Mononuclear cell (primary cell): ENCODE results near the gene ADAMTS3. TPM values are rescaled to one million over a fixed set of nuclear protein-coding genes. Genes with fewer than 3 reads are reported as not detected.
"Not testable (repeated sequence)": the region's sequence is repeated elsewhere in the genome, so short reads cannot be mapped to it uniquely, and the experiment has no call there.

ENCODE experiments used
- H3K27me3 ChIP-seq: 2 replicates; pipeline ENCODE4 v1.6.0; 2011; ENCODE audit warnings: low read length, control low read depth; ENCODE audit not compliant: insufficient read depth
- H3K4me1 ChIP-seq: 2 replicates; pipeline ENCODE4 v1.5.1; 2011; ENCODE audit warnings: mild to moderate bottlenecking, low read length, control low read depth; ENCODE audit not compliant: insufficient read depth
- H3K4me3 ChIP-seq: 2 replicates; pipeline ENCODE4 v1.5.1; 2011; ENCODE audit warnings: mild to moderate bottlenecking, low read length, moderate library complexity
- H3K9me3 ChIP-seq: 2 replicates; pipeline ENCODE4 v1.5.1; 2011; ENCODE audit warnings: low read depth, mild to moderate bottlenecking, control low read depth, low read length
- total RNA-seq: library from RNA; depleted of rRNA; stranded (reverse); fragments of >200 nt; gene quantifications from one replicate; pipeline ENCODE4 v1.2.3, GENCODE V29; 2012

ADAMTS3 gene
- total RNA-seq, 1 donor, result not detected

GRCh38 chr4:72566464-72566972, 2.5 kb downstream of the ADAMTS3 start:
- Histone ChIP-seq H3K4me1 (peaks cover 23% of the 10 kb centered on the region), H3K27me3 (peaks cover 51% of the 10 kb centered on the region), H3K4me3 (no peak overlapping the region), H3K9me3 (no peaks in the 10 kb centered on the region)

GRCh38 chr4:72564789-72565188, 4.2 kb downstream of the ADAMTS3 start:
- Histone ChIP-seq H3K4me3 (no peak overlapping the region), H3K27me3 (peaks cover 40% of the 10 kb centered on the region), H3K4me1 (peaks cover 23% of the 10 kb centered on the region), H3K9me3 (no peaks in the 10 kb centered on the region)

- Histone ChIP-seq H3K4me1 (peaks cover 19% of the 10 kb centered on the region), H3K9me3 (no peaks in the 10 kb centered on the region), H3K4me3 (no peak overlapping the region), H3K27me3 (peaks cover 34% of the 10 kb centered on the region)
These were observed 4.8 kb downstream of the ADAMTS3 start for GRCh38 chr4:72564184-72564583.

- no peaks in the 10 kb centered on the region for H3K4me1 ChIP-seq
- no peak overlapping the region for H3K4me3 ChIP-seq
- H3K9me3 ChIP-seq, result no peaks in the 10 kb centered on the region
- H3K27me3 ChIP-seq, result no peaks in the 10 kb centered on the region
These were observed 10.4 kb downstream of the ADAMTS3 start for GRCh38 chr4:72558655-72559054.

GRCh38 chr4:72557021-72557420, 12.0 kb downstream of the ADAMTS3 start:
- Histone ChIP-seq H3K9me3 (no peaks in the 10 kb centered on the region), H3K4me1 (no peaks in the 10 kb centered on the region), H3K4me3 (no peak overlapping the region), H3K27me3 (no peaks in the 10 kb centered on the region)

- H3K27me3 ChIP-seq, result no peaks in the 10 kb centered on the region
- no peak overlapping the region for H3K4me3 ChIP-seq
- no peaks in the 10 kb centered on the region for H3K9me3 ChIP-seq
- no peaks in the 10 kb centered on the region for H3K4me1 ChIP-seq
These were observed 13.6 kb downstream of the ADAMTS3 start for GRCh38 chr4:72555377-72555831.

- Histone ChIP-seq H3K4me3 (no peak overlapping the region), H3K9me3 (no peaks in the 10 kb centered on the region), H3K4me1 (no peaks in the 10 kb centered on the region), H3K27me3 (no peaks in the 10 kb centered on the region)
These were observed 15.3 kb downstream of the ADAMTS3 start for GRCh38 chr4:72553540-72554337.

GRCh38 chr4:72552447-72552846, 16.6 kb downstream of the ADAMTS3 start:
- Histone ChIP-seq H3K9me3 (no peaks in the 10 kb centered on the region), H3K27me3 (no peaks in the 10 kb centered on the region), H3K4me3 (no peak overlapping the region), H3K4me1 (no peaks in the 10 kb centered on the region)

GRCh38 chr4:72546456-72546855, 22.6 kb downstream of the ADAMTS3 start:
- Histone ChIP-seq H3K4me3 (no peak overlapping the region), H3K27me3 (no peaks in the 10 kb centered on the region), H3K9me3 (peaks cover 6% of the 10 kb centered on the region), H3K4me1 (no peaks in the 10 kb centered on the region)

GRCh38 chr4:72540694-72541093, 28.3 kb downstream of the ADAMTS3 start:
- H3K27me3 ChIP-seq, H3K4me1 ChIP-seq, H3K4me3 ChIP-seq: not testable (repeated sequence)
- peaks cover 12% of the 10 kb centered on the region for H3K9me3 ChIP-seq

- H3K4me3 ChIP-seq, result no peak overlapping the region
- H3K27me3 ChIP-seq, result no peaks in the 10 kb centered on the region
- peaks cover 7% of the 10 kb centered on the region for H3K9me3 ChIP-seq
These were observed 31.0 kb downstream of the ADAMTS3 start for GRCh38 chr4:72538006-72538405.

GRCh38 chr4:72536443-72536842, 32.6 kb downstream of the ADAMTS3 start:
- H3K9me3 ChIP-seq, result peaks cover 7% of the 10 kb centered on the region

More at GRCh38 chr4:72538006-72538405, 31.0 kb downstream of the ADAMTS3 start:
- H3K4me1 ChIP-seq, result no peaks in the 10 kb centered on the region

GRCh38 chr4:72531768-72532290, 37.2 kb downstream of the ADAMTS3 start:
- H3K27me3 ChIP-seq, result no peaks in the 10 kb centered on the region

More at GRCh38 chr4:72536443-72536842, 32.6 kb downstream of the ADAMTS3 start:
- Histone ChIP-seq H3K4me3 (no peak overlapping the region), H3K27me3 (no peaks in the 10 kb centered on the region), H3K4me1 (no peaks in the 10 kb centered on the region)

GRCh38 chr4:72531322-72531721, 37.7 kb downstream of the ADAMTS3 start:
- no peaks in the 10 kb centered on the region for H3K4me1 ChIP-seq
- H3K27me3 ChIP-seq, result no peaks in the 10 kb centered on the region
- H3K9me3 ChIP-seq, result no peaks in the 10 kb centered on the region
- H3K4me3 ChIP-seq, result no peak overlapping the region

More at GRCh38 chr4:72531768-72532290, 37.2 kb downstream of the ADAMTS3 start:
- Histone ChIP-seq H3K4me1 (no peaks in the 10 kb centered on the region), H3K9me3 (no peaks in the 10 kb centered on the region), H3K4me3 (no peak overlapping the region)

GRCh38 chr4:72529148-72529822, 39.7 kb downstream of the ADAMTS3 start:
- Histone ChIP-seq H3K9me3 (no peaks in the 10 kb centered on the region), H3K4me3 (no peak overlapping the region), H3K27me3 (no peaks in the 10 kb centered on the region), H3K4me1 (no peaks in the 10 kb centered on the region)
